ENCODE measurements around the gene TLE1.

DNA sequence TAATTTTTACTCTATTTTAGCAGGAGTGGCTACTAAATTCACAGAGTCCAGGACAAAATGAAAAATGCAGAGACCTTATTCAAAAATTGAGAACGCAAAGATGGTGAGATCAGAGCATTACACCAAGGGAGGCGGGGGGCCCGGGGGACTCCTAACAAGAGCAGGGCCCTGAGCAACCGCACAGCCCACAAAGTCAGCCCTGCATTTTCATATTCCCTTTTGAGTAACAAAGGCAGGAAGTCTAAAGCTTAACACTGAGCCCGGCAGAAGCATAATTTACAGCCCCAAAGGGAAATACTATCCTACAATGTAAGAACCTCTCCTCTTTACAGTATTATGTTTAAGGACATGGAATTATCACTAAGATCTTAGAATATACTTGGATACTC is 69.4 kb downstream of the TLE1 start:
- TF ChIP-seq POLR2A (IDR thresholded peaks at IDR 0.05) = no peak
- TF ChIP-seq, protein P1, sequence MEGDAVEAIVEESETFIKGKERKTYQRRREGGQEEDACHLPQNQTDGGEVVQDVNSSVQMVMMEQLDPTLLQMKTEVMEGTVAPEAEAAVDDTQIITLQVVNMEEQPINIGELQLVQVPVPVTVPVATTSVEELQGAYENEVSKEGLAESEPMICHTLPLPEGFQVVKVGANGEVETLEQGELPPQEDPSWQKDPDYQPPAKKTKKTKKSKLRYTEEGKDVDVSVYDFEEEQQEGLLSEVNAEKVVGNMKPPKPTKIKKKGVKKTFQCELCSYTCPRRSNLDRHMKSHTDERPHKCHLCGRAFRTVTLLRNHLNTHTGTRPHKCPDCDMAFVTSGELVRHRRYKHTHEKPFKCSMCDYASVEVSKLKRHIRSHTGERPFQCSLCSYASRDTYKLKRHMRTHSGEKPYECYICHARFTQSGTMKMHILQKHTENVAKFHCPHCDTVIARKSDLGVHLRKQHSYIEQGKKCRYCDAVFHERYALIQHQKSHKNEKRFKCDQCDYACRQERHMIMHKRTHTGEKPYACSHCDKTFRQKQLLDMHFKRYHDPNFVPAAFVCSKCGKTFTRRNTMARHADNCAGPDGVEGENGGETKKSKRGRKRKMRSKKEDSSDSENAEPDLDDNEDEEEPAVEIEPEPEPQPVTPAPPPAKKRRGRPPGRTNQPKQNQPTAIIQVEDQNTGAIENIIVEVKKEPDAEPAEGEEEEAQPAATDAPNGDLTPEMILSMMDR (IDR thresholded peaks at IDR 0.05) = no peak
- TF ChIP-seq EP300 (IDR thresholded peaks at IDR 0.05) = no peak
